HEK293 (cell line): ENCODE data around the gene ABL2.

ENCODE experiments used
- REST ChIP-seq: fragments of 450-650 bp; formaldehyde crosslinking; IDR thresholded peaks from 2 replicates; pipeline ENCODE4 v1.5.1; 2016; ENCODE audit warnings: missing biosample characterization, missing genetic modification characterization
- TCF7L2 ChIP-seq: IDR thresholded peaks from 2 replicates; pipeline ENCODE4 v1.6.1; 2011; ENCODE audit warnings: low read depth, mild to moderate bottlenecking, inconsistent platforms, low read length, moderate library complexity, borderline replicate concordance
- YY1 ChIP-seq: fragments of 450-650 bp; formaldehyde crosslinking; IDR thresholded peaks from 2 replicates; pipeline ENCODE4 v1.5.1; 2018; ENCODE audit warnings: missing biosample characterization, missing genetic modification characterization
- ZBTB21 ChIP-seq: fragments of 450-650 bp; formaldehyde crosslinking; IDR thresholded peaks from 2 replicates; pipeline ENCODE4 v1.5.1; 2017; ENCODE audit warnings: missing biosample characterization, missing genetic modification characterization
- ZNF274 ChIP-seq, 2 experiments: fragments of 200-500 bp in 1 of 2; fragments of 450-650 bp in 1 of 2; sonication (Bioruptor generic) in 1 of 2; formaldehyde crosslinking in 1 of 2; IDR thresholded peaks; 2 replicates each; pipeline versions ENCODE4 v1.5.1 to v1.6.1; 2014 to 2016; ENCODE audit warnings: borderline replicate concordance in 1 of 2, inconsistent platforms in 1 of 2, low read length in 1 of 2, missing biosample characterization in 1 of 2, missing genetic modification characterization in 1 of 2
- ZNF292 ChIP-seq: fragments of 450-650 bp; formaldehyde crosslinking; IDR thresholded peaks from 2 replicates; pipeline ENCODE4 v1.5.1; 2016; ENCODE audit warnings: low read depth, missing biosample characterization, missing genetic modification characterization, borderline replicate concordance
- ZNF549 ChIP-seq: fragments of 450-650 bp; IDR thresholded peaks from 2 replicates; pipeline ENCODE4 v1.5.1; 2018; ENCODE audit warnings: missing biosample characterization, missing genetic modification characterization, mild to moderate bottlenecking, inconsistent platforms, moderate library complexity
- ZNF777 ChIP-seq: fragments of 450-650 bp; formaldehyde crosslinking; IDR thresholded peaks from 2 replicates; pipeline ENCODE4 v1.5.1; 2017; ENCODE audit warnings: missing biosample characterization, missing genetic modification characterization, borderline replicate concordance
- ZSCAN16 ChIP-seq: fragments of 450-650 bp; formaldehyde crosslinking; IDR thresholded peaks from 2 replicates; pipeline ENCODE4 v1.5.1; 2016; ENCODE audit warnings: missing biosample characterization, missing genetic modification characterization
- TF ChIP-seq, protein P1 (sequence below): fragments of 450-650 bp; formaldehyde crosslinking; IDR thresholded peaks from 2 replicates; pipeline ENCODE4 v1.5.1; 2016; ENCODE audit warnings: missing biosample characterization, missing genetic modification characterization
- TF ChIP-seq, protein P2 (sequence below): fragments of 450-650 bp; formaldehyde crosslinking; IDR thresholded peaks from 2 replicates; pipeline ENCODE4 v1.5.1; 2016; ENCODE audit warnings: missing biosample characterization, missing genetic modification characterization

DNA sequence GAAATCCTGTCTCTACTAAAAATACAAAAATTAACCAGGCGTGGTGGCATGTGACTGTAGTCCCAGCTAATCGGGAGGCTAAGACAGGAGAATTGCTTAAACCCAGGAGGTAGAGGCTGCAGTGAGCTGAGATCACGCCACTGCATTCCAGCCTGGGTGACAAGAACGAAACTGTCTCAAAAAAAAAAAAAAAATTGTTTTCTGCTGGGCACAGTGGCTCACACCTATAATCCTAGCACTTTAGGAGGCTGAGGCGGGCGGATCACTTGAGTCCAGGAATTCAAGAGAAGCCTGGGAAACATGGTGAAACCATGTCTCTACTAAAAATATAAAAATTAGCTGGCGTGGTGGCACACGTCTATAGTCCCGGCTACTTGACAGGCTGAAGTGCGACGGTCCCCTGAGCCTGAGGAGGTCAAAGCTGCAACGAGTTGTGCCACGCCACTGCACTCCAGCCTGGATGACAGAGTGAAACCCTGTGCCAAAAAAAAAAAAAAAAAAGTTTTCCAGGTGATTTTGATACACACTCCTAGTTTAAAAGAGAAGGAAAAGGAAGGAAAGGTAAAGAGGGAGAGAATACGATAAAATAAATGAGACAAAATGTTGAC, 31.7 kb downstream of the ABL2 start:
- TF ChIP-seq REST (tag by site-specific recombination) (no peak), TCF7L2 (no peak), ZBTB21 (tag by site-specific recombination) (no peak), ZNF777 (tag by site-specific recombination) (no peak), YY1 (tag by site-specific recombination) (no peak), ZNF292 (tag by site-specific recombination) (no peak), ZNF549 (tag by site-specific recombination) (no peak), ZNF274 (IDR thresholded peaks at IDR 0.05; ENCODE audit: low read length) (no peak), ZNF274 (tag by site-specific recombination; IDR thresholded peaks at IDR 0.05; ENCODE audit: borderline replicate concordance) (no peak), ZSCAN16 (tag by site-specific recombination) (no peak)
- TF ChIP-seq, protein P1, sequence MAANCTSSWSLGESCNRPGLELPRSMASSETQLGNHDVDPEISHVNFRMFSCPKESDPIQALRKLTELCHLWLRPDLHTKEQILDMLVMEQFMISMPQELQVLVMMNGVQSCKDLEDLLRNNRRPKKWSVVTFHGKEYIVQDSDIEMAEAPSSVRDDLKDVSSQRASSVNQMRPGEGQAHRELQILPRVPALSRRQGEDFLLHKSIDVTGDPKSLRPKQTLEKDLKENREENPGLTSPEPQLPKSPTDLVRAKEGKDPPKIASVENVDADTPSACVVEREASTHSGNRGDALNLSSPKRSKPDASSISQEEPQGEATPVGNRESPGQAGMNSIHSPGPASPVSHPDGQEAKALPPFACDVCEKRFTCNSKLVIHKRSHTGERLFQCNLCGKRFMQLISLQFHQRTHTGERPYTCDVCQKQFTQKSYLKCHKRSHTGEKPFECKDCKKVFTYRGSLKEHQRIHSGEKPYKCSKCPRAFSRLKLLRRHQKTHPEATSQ: no peak
- TF ChIP-seq, protein P2, sequence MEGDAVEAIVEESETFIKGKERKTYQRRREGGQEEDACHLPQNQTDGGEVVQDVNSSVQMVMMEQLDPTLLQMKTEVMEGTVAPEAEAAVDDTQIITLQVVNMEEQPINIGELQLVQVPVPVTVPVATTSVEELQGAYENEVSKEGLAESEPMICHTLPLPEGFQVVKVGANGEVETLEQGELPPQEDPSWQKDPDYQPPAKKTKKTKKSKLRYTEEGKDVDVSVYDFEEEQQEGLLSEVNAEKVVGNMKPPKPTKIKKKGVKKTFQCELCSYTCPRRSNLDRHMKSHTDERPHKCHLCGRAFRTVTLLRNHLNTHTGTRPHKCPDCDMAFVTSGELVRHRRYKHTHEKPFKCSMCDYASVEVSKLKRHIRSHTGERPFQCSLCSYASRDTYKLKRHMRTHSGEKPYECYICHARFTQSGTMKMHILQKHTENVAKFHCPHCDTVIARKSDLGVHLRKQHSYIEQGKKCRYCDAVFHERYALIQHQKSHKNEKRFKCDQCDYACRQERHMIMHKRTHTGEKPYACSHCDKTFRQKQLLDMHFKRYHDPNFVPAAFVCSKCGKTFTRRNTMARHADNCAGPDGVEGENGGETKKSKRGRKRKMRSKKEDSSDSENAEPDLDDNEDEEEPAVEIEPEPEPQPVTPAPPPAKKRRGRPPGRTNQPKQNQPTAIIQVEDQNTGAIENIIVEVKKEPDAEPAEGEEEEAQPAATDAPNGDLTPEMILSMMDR (tag by site-specific recombination): no peak
